OCI-LY7 (cell line): ENCODE data around the gene SMOC2. TPM values are rescaled to one million over a fixed set of nuclear protein-coding genes. Genes with fewer than 3 reads are reported as not detected.

Experiments used
- BruUV-seq: library from RNA; stranded (reverse); fragments of 400-500 nt; replicated peaks from 2 replicates; lab custom pipeline; 2021; lab: Mats Ljungman, UMichigan
- CTCF ChIA-PET: fragments of 300-600 bp; sonication (Branson Sonifier 250); formaldehyde crosslinking; loops from one replicate; lab custom pipeline; 2022; ENCODE audit warnings: antibody characterized with exemption; ENCODE audit not compliant: unreplicated experiment; lab: Charles Lee
- POLR2A ChIA-PET: fragments of 300-600 bp; sonication (Branson Sonifier 250); formaldehyde crosslinking; loops from one replicate; lab custom pipeline; 2022; ENCODE audit warnings: antibody characterized with exemption; lab: Charles Lee
- DNase-seq: peaks from one replicate; pipeline ENCODE4 v3.0.0-alpha.2; 2015; ENCODE audit warnings: low spot score
- H2AFZ ChIP-seq: fragments of 200-600 bp; sonication (generic), shearing (Covaris generic); 2 replicates; pipeline ENCODE4 v1.6.1; 2014; ENCODE audit warnings: mild to moderate bottlenecking, antibody characterized with exemption, low read length, moderate library complexity
- H3K27ac ChIP-seq: fragments of 200-600 bp; sonication (generic); 2 replicates; pipeline ENCODE4 v1.5.1; 2014; ENCODE audit warnings: mixed run types, low read depth, mild to moderate bottlenecking, moderate library complexity, low read length, inconsistent platforms; ENCODE audit not compliant: poor library complexity, severe bottlenecking
- H3K36me3 ChIP-seq: fragments of 200-600 bp; sonication (generic); 2 replicates; pipeline ENCODE4 v1.6.1; 2014; ENCODE audit warnings: mild to moderate bottlenecking, antibody characterized with exemption, low read length, moderate library complexity, mixed read lengths; ENCODE audit not compliant: insufficient read depth
- H3K4me1 ChIP-seq: fragments of 200-600 bp; sonication (generic); 2 replicates; pipeline ENCODE4 v1.5.1; 2014; ENCODE audit warnings: mild to moderate bottlenecking, low read length; ENCODE audit not compliant: insufficient read depth, poor library complexity, severe bottlenecking
- H3K4me2 ChIP-seq: fragments of 200-600 bp; sonication (generic); 2 replicates; pipeline ENCODE4 v1.6.1; 2014; ENCODE audit warnings: mild to moderate bottlenecking, low read length
- H3K4me3 ChIP-seq: fragments of 200-600 bp; sonication (generic); 2 replicates; pipeline ENCODE4 v1.5.1; 2014; ENCODE audit warnings: mild to moderate bottlenecking, low read depth, low read length; ENCODE audit not compliant: poor library complexity, severe bottlenecking
- H3K79me2 ChIP-seq: fragments of 200-600 bp; sonication (generic); 2 replicates; pipeline ENCODE4 v1.6.1; 2016; ENCODE audit warnings: low read depth, mild to moderate bottlenecking, low read length, moderate library complexity, mixed read lengths; ENCODE audit not compliant: insufficient read depth
- H3K9me2 ChIP-seq: fragments of 200-600 bp; sonication (generic); 2 replicates; pipeline ENCODE4 v1.6.1; 2016; ENCODE audit warnings: mild to moderate bottlenecking, low read length, mixed read lengths; ENCODE audit not compliant: insufficient read depth
- H3K9me3 ChIP-seq: fragments of 200-600 bp; sonication (generic); 2 replicates; pipeline ENCODE4 v1.6.1; 2014; ENCODE audit warnings: mild to moderate bottlenecking, mixed run types, low read length, mixed read lengths
- H4K20me1 ChIP-seq: fragments of 200-600 bp; sonication (generic); 2 replicates; pipeline ENCODE4 v1.6.1; 2014; ENCODE audit warnings: mild to moderate bottlenecking, antibody characterized with exemption, low read length, moderate library complexity, mixed read lengths; ENCODE audit not compliant: insufficient read depth
- EZH2phosphoT487 ChIP-seq: fragments of 200-600 bp; sonication (generic); IDR thresholded peaks from 2 replicates; pipeline ENCODE4 v1.6.1; 2018; ENCODE audit warnings: low read depth, borderline replicate concordance, mild to moderate bottlenecking, mixed run types, antibody characterized with exemption, low read length, moderate library complexity, mixed read lengths
- intact Hi-C: fragments of 100-400 bp; cut with micrococcal nuclease; formaldehyde crosslinking; loops from one replicate; pipeline ENCODE4 v1.10.0; 2022; ENCODE audit not compliant: unreplicated experiment
- total RNA-seq, 2 experiments: library from RNA; depleted of rRNA in 1 of 2; stranded (reverse); fragments of >200 nt in 1 of 2; shearing (Covaris generic) in 1 of 2; gene quantifications; 2 replicates each; pipeline ENCODE4 v1.2.3, GENCODE V29; 2014 to 2022
- TF ChIP-seq, protein P1 (sequence below): fragments of 200-600 bp; sonication (generic); conservative IDR thresholded peaks from 2 replicates; pipeline ENCODE4 v1.5.1; 2014; ENCODE audit warnings: mild to moderate bottlenecking, antibody characterized with exemption, low read length, moderate library complexity, mixed read lengths

The SMOC2 gene
- total RNA-seq, 2 experiments from 2014 or later: not detected

DNA sequence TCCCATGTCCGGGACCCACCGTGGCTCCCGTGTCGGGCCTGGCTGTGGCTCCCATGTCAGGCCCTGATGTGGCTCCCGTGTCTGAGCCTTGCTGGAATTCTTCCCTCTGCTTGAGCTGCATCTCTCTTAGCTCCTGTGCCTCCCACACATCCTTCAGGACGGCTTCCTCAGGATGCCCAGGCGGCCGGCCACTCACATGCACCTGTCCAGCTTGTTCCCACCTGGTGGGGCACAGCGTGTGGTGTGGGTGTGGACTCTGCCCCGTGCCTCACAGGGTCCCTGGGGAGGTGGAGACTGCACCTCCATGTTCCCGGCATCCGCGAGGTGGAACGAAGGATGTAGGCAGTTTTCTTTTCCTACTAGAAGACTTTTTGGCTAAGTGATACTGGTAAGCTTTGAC, 170.7 kb downstream of the SMOC2 start:
- TF ChIP-seq, protein P1, sequence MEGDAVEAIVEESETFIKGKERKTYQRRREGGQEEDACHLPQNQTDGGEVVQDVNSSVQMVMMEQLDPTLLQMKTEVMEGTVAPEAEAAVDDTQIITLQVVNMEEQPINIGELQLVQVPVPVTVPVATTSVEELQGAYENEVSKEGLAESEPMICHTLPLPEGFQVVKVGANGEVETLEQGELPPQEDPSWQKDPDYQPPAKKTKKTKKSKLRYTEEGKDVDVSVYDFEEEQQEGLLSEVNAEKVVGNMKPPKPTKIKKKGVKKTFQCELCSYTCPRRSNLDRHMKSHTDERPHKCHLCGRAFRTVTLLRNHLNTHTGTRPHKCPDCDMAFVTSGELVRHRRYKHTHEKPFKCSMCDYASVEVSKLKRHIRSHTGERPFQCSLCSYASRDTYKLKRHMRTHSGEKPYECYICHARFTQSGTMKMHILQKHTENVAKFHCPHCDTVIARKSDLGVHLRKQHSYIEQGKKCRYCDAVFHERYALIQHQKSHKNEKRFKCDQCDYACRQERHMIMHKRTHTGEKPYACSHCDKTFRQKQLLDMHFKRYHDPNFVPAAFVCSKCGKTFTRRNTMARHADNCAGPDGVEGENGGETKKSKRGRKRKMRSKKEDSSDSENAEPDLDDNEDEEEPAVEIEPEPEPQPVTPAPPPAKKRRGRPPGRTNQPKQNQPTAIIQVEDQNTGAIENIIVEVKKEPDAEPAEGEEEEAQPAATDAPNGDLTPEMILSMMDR: no peak
- TF ChIP-seq EZH2phosphoT487: no peak
- Histone ChIP-seq H3K27ac (no peak overlapping the region), H3K79me2 (no peaks in the 10 kb centered on the region), H4K20me1 (no peaks in the 10 kb centered on the region), H3K4me1 (no peaks in the 10 kb centered on the region), H2AFZ (no peak overlapping the region), H3K36me3 (no peaks in the 10 kb centered on the region), H3K9me3 (no peaks in the 10 kb centered on the region), H3K4me3 (no peak overlapping the region), H3K9me2 (no peaks in the 10 kb centered on the region), H3K4me2 (no peak overlapping the region)
- intact Hi-C loops: no loop called here
- CTCF ChIA-PET: no interaction called here
- no peak for DNase-seq
- no TSS peak for BruUV-seq
- POLR2A ChIA-PET: no interaction called here

DNA sequence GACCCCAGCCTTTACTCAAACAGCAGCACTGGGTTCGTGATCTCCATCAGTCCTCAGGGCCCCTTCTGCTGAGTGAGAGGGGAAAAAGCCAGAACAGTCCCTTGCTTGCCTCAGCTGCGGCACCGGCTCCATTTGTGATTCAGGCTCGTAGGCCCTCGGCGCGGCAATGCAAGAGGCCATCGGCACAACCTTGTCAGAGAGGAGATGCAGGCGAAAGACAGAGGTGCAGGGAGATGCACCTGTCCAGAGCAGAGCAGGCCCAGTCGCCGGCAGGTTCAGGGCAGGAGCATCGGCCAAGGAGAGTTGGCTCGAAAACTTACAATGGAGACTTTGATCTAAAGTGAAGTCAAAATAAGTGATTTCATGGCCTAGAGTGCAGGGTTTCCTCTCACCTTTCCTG, 171.6 kb downstream of the SMOC2 start:
- no peaks in the 10 kb centered on the region for H3K4me1 ChIP-seq
- H3K4me3 ChIP-seq: no peak overlapping the region
- no peak overlapping the region for H3K27ac ChIP-seq
- TF ChIP-seq, protein P1: no peak
- TF ChIP-seq EZH2phosphoT487: no peak
- BruUV-seq: no TSS peak
- ChIA-PET POLR2A (no interaction called here), CTCF (no interaction called here)
- H2AFZ ChIP-seq: no peak overlapping the region
- no peaks in the 10 kb centered on the region for H3K9me2 ChIP-seq
- no peaks in the 10 kb centered on the region for H3K79me2 ChIP-seq
- intact Hi-C loops: no loop called here
- H3K36me3 ChIP-seq: no peaks in the 10 kb centered on the region
- no peaks in the 10 kb centered on the region for H3K9me3 ChIP-seq
- no peaks in the 10 kb centered on the region for H4K20me1 ChIP-seq
- no peak overlapping the region for H3K4me2 ChIP-seq
- DNase-seq: no peak

DNA sequence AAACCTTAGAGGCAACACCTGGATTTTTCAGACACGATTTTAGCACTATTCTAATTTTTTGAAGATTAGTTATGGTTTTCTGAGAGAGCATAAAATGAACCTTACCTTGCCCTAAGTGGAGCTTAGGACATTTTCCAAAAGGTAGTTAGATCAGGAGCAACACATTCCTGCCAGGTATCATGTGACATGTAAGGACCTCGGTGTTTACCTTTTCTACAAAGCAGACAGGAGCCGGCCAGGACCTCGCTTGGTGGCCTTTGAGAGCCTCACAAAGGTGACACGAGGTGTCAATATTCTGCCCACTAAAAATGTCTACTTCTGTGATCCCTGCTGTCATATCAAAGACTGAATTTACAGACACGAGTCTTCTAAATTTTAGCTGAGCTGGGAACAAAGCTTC, 174.9 kb downstream of the SMOC2 start:
- intact Hi-C loops: no loop called here
- H3K79me2 ChIP-seq: no peaks in the 10 kb centered on the region
- TF ChIP-seq, protein P1: no peak
- TF ChIP-seq EZH2phosphoT487: no peak
- ChIA-PET CTCF (no interaction called here), POLR2A (no interaction called here)
- no peaks in the 10 kb centered on the region for H3K9me2 ChIP-seq
- H3K4me1 ChIP-seq: no peaks in the 10 kb centered on the region
- H3K4me3 ChIP-seq: no peak overlapping the region
- no TSS peak for BruUV-seq
- H3K27ac ChIP-seq: no peak overlapping the region
- no peaks in the 10 kb centered on the region for H3K9me3 ChIP-seq
- no peaks in the 10 kb centered on the region for H3K36me3 ChIP-seq
- DNase-seq: no peak
- H2AFZ ChIP-seq: no peak overlapping the region
- H3K4me2 ChIP-seq: no peak overlapping the region
- no peaks in the 10 kb centered on the region for H4K20me1 ChIP-seq
